Gastroesophageal sphincter (tissue), 4 donors: ENCODE data around the gene S1PR5. TPM values are rescaled to one million over a fixed set of nuclear protein-coding genes. Genes with fewer than 3 reads are reported as not detected.

ENCODE experiments used
- ATAC-seq: fragments of 150-250 bp; one replicate; pipeline ENCODE4 v1.9.1; 2016; ENCODE audit warnings: mild to moderate bottlenecking, moderate library complexity
- H3K27ac ChIP-seq, 4 donors: fragments of 200-600 bp; sonication (generic) in 3 of 4; 1 replicate in 3 of 4; 2 replicates in 1 of 4; pipeline ENCODE4 v1.5.1; 2016 to 2019
- H3K27me3 ChIP-seq: fragments of 200-600 bp; sonication (generic); one replicate; pipeline ENCODE4 v1.5.1; 2019
- H3K36me3 ChIP-seq, 2 donors: fragments of 200-600 bp; sonication (generic); one replicate each; pipeline ENCODE4 v1.5.1; 2019; ENCODE audit warnings: control low read depth in 1 of 2
- H3K4me1 ChIP-seq, 3 donors: fragments of 200-600 bp; sonication (generic); 1 replicate in 2 of 3; 2 replicates in 1 of 3; pipeline ENCODE4 v1.5.1; 2016 to 2019; ENCODE audit warnings: control low read depth in 2 of 3
- H3K4me3 ChIP-seq, 2 donors: fragments of 200-600 bp; sonication (generic); one replicate each; pipeline ENCODE4 v1.5.1; 2019; ENCODE audit warnings: mild to moderate bottlenecking in 1 of 2, moderate library complexity in 1 of 2
- H3K9me3 ChIP-seq, 3 donors: fragments of 200-600 bp; sonication (generic); one replicate each; pipeline ENCODE4 v1.5.1; 2017 to 2019; ENCODE audit warnings: control low read depth in 2 of 3
- CTCF ChIP-seq, 4 experiments: fragments of 200-600 bp in 2 of 4; fragments of 450-650 bp in 2 of 4; sonication (generic) in 1 of 4; IDR thresholded peaks; one replicate each; pipeline ENCODE4 v1.5.1; 2017 to 2019; ENCODE audit warnings: antibody characterized with exemption in 4 of 4, mild to moderate bottlenecking in 2 of 4, moderate library complexity in 2 of 4
- EP300 ChIP-seq: sonication (generic); formaldehyde crosslinking; IDR thresholded peaks from one replicate; pipeline ENCODE4 v1.6.1; 2017; ENCODE audit warnings: antibody characterized with exemption, mild to moderate bottlenecking
- POLR2A ChIP-seq, 2 donors: fragments of 450-650 bp; IDR thresholded peaks; one replicate each; pipeline ENCODE4 v1.6.1; 2017; ENCODE audit warnings: antibody characterized with exemption in 2 of 2, mild to moderate bottlenecking in 2 of 2, moderate library complexity in 1 of 2
- POLR2AphosphoS5 ChIP-seq: sonication (generic); formaldehyde crosslinking; IDR thresholded peaks from one replicate; pipeline ENCODE4 v1.6.1; 2017; ENCODE audit warnings: antibody characterized with exemption
- WGBS, 2 donors: methylation state at CpG; one replicate each; pipeline ENCODE4 v1.1.5; 2018; ENCODE audit warnings: low coverage in 1 of 2; 5-methylcytosine and 5-hydroxymethylcytosine counted together
- total RNA-seq, 4 donors: library from RNA; depleted of rRNA; stranded (reverse); fragments of >200 nt; gene quantifications; one replicate each; pipeline ENCODE4 v1.1.0, GENCODE V29; 2016

S1PR5 gene
- total RNA-seq, 4 donors from 2014 or later: 1.1 TPM; not detected in 3

- Histone ChIP-seq H3K36me3 (no peaks in the 10 kb centered on the region), H3K4me1 (peaks cover 0 to 5% (median 0%) of the 10 kb centered on the region in 3 donors), H3K27ac (no peak overlapping the region), H3K9me3 (no peaks in the 10 kb centered on the region), H3K4me3 (no peak overlapping the region), H3K27me3 (peaks cover 45% of the 10 kb centered on the region)
- WGBS, 2 donors: 36 to 74% methylated on average over 3 to 18 of the region's 20 CpGs
- ATAC-seq: no peak
- TF ChIP-seq POLR2A (IDR thresholded peaks at IDR 0.05) (no peak), EP300 (no peak), CTCF (IDR thresholded peaks at IDR 0.05) (no peak), POLR2AphosphoS5 (no peak)
Observed at GRCh38 chr19:10538204-10538983, 21.1 kb upstream of the S1PR5 start.

GRCh38 chr19:10537668-10538067, 20.4 kb upstream of the S1PR5 start:
- Histone ChIP-seq H3K27me3 (peaks cover 45% of the 10 kb centered on the region), H3K27ac (no peak overlapping the region), H3K9me3 (no peaks in the 10 kb centered on the region), H3K36me3 (no peaks in the 10 kb centered on the region), H3K4me1 (no peaks in the 10 kb centered on the region), H3K4me3 (no peak overlapping the region)
- 59 to 64% methylated on average over 5 to 9 of the region's 11 CpGs for WGBS, 2 donors
- TF ChIP-seq CTCF (IDR thresholded peaks at IDR 0.05): no peak
- no peak for TF ChIP-seq POLR2AphosphoS5
- no peak for TF ChIP-seq EP300
- TF ChIP-seq POLR2A (IDR thresholded peaks at IDR 0.05): no peak
- ATAC-seq: no peak

- Histone ChIP-seq H3K9me3 (no peaks in the 10 kb centered on the region), H3K4me3 (no peak overlapping the region), H3K27ac (no peak overlapping the region), H3K27me3 (peaks cover 45% of the 10 kb centered on the region), H3K4me1 (no peaks in the 10 kb centered on the region), H3K36me3 (no peaks in the 10 kb centered on the region)
- TF ChIP-seq POLR2AphosphoS5 (no peak), EP300 (no peak), POLR2A (IDR thresholded peaks at IDR 0.05) (no peak), CTCF (IDR thresholded peaks at IDR 0.05) (no peak)
- WGBS, 2 donors: 50 to 77% methylated on average over 2 to 5 of the region's 6 CpGs
- no peak for ATAC-seq
Observed at GRCh38 chr19:10535613-10536012, 18.4 kb upstream of the S1PR5 start.

GRCh38 chr19:10533646-10534386, 16.6 kb upstream of the S1PR5 start:
- Histone ChIP-seq H3K4me1 (no peaks in the 10 kb centered on the region), H3K4me3 (no peak overlapping the region), H3K9me3 (no peaks in the 10 kb centered on the region), H3K27ac (peak overlapping the region in 2 of 4 donors; percentile 43 to 54), H3K27me3 (peaks cover 37% of the 10 kb centered on the region), H3K36me3 (no peaks in the 10 kb centered on the region)
- ATAC-seq: peak; percentile 36
- WGBS, 2 donors: 15 to 56% methylated on average over 4 to 8 of the region's 10 CpGs
- no peak for TF ChIP-seq EP300
- no peak for TF ChIP-seq CTCF (IDR thresholded peaks at IDR 0.05)
- TF ChIP-seq POLR2AphosphoS5: no peak
- no peak for TF ChIP-seq POLR2A (IDR thresholded peaks at IDR 0.05)
